Activated CD8-positive, alpha-beta memory T cell treated with anti-CD3 and anti-CD28 coated beads, Interleukin-2, amount 50 U/mL, for 1 hour (primary cell): ENCODE results near the gene SERPINB13.

Experiments used
- DNase-seq: peaks from one replicate; pipeline ENCODE4 v3.0.0-alpha.2; 2020; ENCODE audit errors: extremely low read depth

SERPINB13 gene, protein sequence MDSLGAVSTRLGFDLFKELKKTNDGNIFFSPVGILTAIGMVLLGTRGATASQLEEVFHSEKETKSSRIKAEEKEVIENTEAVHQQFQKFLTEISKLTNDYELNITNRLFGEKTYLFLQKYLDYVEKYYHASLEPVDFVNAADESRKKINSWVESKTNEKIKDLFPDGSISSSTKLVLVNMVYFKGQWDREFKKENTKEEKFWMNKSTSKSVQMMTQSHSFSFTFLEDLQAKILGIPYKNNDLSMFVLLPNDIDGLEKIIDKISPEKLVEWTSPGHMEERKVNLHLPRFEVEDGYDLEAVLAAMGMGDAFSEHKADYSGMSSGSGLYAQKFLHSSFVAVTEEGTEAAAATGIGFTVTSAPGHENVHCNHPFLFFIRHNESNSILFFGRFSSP

DNA sequence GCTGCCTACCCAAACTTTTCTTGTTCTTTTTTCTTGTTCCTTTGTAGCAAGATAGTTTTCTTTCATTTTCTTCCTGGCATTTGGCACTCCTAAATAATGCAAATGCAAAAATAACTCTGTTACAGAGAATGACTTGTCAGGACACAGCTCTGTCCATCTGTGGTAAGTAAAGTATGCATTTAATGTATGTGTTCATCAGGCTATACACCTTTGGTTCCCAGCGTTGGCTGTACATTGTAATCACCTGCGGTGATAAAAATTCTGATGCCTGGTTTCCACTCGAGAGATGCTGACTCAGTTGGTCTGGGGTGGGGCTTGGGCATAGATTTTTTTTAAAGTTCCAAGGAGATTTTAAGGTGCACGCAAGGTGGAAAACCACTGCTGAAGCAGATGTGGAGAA is at the start of gene SERPINB13:
TSS of gene SERPINB13 (plus strand) at position 378 of the 400 bp plus-strand sequence. CDS start 1,325 bp downstream, outside the sequence.
- DNase-seq, result no peak

DNA sequence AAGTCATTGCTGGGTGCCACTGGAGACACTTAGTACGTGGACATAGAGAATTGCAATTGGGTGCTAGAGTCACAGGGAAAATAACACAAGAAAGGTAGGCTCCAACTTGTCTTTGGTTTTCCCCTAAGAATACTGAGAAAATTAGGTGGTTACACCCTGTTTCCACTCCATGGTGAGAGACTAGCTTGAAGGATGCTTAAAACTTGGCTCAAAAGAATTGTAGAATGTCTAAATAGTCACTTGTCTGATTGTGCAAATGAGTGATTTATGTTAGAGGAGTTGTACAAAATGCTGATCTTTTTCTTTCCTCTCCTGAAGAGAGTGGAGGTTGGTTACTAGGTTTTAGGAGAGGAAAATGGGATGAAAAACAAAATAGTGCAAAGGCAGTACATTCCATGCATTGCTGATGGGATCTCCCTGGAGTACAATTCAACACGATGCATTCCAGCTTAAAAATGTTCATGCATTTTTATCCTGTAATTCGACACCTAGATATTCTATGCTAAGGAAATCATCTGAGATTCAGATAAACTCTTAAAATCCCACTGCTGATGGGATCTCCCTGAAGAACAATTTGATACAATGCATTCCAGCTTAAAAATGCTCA is 47.1 kb upstream of the SERPINB13 start:
- DNase-seq, result no peak

DNA sequence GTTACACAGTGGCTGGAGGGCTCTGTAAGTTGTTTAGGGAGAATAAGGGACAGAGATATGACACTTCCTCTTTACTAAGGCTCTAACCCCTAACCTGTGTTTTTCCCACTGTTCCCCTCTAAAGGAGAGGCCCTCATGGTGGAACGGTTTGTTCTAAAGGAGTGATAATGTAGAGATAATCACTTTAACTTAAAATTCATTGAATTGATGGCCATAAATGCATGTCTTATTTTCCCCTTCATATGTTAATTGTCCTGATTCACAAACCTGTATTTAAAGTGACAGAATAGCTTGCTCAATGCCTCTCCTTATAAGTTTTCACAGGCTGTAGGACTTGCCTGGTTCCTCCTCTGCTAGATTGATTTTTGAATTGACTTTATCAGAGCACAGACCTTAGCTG is 45.1 kb upstream of the SERPINB13 start, which contains the start of gene SERPINB12:
TSS of gene SERPINB12 (plus strand) at position 301 of the 400 bp plus-strand sequence. CDS start 13,791 bp downstream, outside the sequence.
- no peak for DNase-seq

DNA sequence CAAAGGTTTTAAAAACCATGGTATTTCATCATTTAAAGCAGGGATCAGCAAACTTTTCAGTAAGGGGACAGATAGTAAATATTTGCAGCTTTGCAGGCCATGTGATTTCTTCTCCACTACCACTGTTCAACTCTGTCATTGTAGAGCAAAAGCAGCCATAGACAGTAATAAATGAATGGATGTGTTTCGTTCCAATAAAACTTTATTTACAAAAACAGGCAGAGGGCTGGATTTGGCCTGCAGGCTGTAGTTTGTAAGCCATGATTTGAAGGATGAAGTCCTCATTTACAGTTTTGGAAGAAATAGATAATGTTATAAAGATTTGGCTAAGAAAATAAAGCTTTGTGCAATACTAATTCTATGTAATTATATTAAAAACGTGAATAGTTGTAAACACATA is 43.1 kb upstream of the SERPINB13 start:
- no peak for DNase-seq

DNA sequence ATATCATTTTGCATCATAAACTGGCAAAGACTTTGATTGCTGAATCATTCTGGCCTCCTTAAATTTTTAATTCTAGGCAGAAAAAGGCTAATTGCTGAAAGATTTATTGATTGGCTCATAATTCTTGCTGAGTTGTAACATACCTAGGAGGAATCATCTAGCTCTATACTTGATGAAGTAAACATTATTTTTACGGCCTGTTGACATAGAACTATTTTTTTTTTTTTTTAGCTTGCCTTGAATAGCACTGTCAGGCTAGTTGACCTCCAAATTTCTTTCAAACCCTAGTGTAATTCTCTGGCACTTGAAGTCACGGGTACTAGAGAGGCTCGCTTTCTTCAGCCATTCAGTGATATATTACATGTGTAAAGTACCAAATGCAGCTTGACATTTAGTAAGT is 42.1 kb upstream of the SERPINB13 start:
- no peak for DNase-seq

DNA sequence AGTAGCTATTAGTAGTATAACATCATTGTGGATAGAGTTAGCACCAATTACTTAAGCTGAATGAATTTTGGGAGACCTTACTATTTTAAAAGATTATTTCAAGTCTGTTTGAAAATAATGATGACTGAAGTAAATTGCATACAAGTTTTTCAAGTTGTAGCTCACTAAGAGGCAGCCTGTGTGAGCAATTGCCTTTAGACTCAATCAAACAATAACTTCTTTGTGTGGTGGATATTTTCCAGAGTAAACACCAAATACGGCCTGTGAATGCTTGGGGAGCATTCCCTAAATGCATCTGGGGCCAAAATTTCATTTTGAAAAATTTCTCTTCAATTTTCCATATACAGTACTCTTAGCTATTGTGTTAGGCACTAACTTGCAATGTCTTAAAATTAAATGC is 37.1 kb upstream of the SERPINB13 start:
- DNase-seq, result no peak

DNA sequence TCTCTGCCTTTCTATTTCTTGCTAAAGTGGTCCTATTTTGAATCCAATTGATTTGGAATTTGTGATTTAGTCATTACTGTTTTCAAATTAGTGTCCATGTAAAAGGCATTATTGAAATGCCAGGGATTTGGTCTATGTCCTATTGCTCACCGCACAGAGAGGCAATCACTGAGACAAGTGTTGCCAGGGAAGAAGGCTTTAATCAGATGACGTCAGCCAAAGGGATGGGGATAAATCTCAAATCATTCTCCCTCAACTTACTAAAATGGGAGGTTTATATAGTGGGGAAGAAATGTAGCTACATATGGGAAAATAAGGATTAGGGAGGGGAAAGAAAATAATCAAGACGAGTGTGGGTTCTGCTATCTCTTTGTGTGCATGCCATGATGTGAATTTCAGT is 35.4 kb upstream of the SERPINB13 start:
- no peak for DNase-seq

DNA sequence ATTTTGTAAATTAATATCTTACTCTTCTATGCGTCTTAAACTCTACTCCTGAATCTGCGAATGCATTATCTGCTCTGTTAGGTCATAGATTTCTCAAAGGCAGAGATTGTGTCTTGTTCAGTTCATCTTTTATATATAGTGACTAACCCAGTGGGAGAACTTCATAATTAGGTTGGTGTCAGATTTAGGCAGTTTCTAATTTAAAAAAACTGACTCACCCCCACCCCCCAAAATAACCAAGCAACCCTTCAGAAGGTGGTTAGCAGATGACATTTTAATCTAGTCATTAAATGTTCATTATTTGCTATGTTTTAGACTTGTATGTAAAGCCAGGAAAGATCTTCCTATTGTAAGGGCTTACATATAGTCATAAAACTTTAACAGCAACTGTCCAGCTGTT is 34.6 kb upstream of the SERPINB13 start:
- DNase-seq, result no peak

DNA sequence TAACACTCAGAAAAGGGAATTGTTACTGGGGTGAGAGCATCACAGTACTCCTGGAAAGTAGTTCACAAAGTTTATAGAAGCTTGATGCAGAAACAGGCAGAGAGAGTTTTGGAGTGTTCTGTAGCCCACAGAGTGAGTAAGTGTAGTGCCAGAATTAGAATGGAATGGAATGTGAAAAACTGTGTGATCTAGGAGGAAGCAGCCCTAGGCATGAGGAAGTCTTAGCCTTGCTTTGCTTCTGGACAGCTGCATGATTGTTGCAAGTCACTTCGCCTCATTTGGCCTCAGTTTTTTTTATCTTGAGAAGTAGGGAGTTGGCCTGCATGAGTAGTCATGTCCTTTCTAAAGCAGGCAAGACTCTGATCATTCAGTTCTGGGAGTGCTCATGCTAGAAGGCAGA is 34.1 kb upstream of the SERPINB13 start:
- no peak for DNase-seq

DNA sequence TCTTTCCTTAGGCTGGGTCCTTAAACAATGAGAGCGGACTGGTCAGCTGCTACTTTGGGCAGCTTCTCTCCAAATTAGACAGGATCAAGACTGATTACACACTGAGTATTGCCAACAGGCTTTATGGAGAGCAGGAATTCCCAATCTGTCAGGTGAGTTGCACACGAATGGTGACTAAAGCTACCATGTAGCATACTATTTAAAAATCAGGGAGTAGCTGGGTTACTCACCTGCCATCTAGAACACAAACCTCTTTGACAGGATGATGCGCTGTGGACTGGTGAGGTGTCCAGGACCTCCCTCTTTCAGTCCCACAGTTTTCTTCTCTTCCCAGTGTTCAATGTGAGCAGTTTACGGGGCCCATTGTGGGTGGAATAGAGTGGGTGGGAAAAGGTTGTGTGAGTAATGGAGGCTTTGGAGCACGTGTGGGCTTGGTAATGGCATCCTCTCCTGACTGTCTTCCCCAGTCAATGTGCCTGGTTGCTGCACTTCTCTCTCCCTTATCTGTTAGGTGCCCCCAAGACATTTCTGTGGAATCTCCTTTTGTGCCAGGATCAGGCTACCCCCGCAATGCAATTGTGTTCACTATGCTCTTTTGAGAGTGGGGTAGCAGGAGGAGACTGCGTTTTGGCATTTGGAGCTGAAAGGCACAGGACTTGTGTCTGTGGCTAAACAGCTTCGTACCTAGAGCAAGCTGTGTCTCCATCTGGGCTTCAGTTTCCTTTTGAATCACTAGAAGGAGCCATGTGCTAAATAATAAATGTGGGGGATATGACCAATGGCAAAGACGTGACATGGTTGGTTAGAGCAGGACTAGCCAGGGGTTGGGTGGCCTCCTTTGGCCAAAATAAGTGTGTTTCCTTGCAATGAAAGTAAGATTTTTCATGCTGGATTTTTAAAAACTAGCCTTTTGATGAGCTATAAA is 27.3 kb upstream of the SERPINB13 start:
- no peak for DNase-seq

DNA sequence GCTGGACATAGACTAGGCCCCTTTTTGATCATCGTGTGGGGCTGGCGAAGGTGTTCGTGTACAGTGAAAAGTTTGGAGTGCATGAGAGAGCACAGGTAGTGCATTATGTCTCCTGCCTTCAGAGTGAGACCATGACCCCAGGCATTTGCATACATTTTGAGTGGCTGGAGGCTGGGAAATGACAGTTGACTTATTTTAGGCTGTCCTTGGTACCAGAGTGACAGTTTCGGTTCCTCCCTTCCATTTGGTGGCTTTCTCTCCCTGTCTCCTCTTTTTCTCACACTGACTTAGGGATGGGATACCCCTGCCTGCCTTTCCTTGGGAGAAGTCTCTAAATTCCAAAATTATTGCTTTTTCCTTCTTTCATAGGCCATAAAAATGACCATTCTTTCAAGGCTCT is 24.9 kb upstream of the SERPINB13 start:
- no peak for DNase-seq

DNA sequence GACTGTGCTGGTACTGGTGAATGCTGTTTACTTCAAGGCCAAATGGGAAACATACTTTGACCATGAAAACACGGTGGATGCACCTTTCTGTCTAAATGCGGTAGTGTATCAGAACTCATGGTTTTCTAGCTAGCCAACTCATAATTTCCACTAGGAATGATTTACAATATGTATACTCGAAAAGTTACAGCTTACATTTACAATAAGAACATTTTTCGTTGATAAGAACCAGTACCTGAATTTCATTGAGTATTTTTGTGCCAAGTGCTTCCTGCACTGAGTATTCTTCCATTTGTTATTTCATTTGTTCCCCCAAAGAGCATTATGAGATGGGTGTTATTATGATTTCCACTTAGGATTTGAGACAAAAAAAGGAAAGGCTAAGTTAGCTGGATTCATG is 23.1 kb upstream of the SERPINB13 start:
- DNase-seq, result no peak

DNA sequence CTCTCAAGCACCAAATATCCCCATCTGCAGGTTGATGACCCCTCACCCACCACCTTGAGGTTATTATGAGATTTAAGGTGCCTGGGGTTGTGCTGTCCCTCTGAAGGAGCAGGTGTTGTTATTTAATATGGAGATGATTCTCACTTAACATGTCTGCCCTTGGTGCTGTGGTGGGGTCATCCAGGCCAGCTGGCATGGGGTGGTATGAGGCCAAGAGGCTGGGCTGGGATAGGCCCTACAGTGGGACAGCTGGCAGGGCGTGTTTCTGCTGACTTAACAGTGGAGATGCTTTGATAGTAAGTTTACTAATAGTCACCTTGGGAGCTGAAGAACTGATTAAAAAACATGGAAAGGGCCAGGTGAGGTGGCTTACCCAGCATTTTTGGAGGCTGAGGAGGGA is 22.6 kb upstream of the SERPINB13 start:
- DNase-seq, result no peak

DNA sequence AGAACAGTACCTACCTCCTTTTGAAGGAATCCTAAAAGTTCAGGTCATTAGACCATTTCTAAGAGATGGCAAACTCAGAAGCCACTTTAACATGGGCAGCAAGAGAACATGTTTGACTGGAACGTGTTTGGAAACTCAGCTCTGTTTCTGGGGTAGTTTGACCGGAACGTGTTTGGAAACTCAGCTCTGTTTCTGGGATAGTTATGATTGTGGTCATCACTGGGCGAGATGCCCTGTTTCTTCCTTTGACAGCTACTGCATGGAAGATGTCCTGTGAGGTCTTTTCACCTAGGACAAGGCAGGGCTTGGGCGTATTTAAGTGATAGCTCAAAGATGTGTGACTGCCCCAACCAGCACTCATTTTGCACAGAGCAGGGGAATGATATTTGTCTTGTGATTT is 19.9 kb upstream of the SERPINB13 start:
- no peak for DNase-seq

DNA sequence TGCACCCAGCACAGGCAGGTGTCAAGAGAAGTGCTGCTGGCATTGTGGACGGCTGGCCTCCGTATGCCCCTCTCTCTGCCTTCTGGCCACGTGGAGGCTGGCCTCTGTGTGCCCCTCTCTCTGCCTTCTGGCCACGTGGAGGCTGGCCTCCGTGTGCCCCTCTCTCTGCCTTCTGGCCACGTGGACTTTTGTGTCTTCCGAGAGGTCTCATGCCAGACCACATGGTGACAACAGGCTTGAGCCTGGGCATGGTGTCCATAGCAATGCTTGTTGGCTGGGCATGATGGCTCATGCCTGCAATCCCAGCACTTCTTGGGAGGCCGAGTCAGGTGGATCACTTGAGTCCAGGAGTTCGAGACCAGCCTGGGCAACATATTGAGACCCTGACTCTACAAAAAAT is 19.3 kb upstream of the SERPINB13 start:
- no peak for DNase-seq

DNA sequence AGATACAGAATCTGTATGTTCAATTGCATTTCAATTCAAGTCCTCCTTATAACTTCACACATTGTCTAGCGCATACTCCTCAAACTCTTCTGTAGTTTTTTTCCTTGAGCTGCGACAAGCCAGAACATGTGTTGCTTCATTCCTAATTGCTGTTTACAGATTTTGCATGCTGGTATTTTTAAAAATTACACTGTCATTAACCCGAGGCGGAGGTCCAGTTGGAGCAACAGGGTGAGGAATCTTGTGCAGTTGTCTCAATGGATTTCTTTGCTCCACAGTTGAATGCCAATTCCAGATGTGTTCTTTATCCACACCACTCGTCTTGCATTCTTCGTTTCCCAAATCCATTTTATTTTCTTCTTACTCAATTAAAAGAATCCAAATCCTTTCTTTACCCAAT is 16.4 kb upstream of the SERPINB13 start:
- no peak for DNase-seq

DNA sequence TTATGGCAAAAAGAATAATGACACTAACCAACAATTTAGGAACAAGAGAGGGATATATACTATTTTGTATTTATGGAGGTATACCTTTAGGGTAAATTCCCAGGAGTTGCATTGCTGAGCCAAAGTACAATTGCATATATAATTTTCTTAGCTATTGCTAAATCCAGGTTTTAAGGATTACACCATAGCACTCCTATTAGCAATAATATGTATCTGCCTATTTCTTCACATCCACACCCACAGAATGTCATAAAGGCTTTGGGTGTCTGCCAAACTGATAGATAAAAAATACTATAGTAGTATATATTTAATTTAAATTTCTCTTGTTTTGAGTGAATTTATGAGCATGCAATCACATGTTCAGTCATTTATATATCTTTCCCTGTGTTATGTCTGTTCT is 11.5 kb upstream of the SERPINB13 start:
- DNase-seq, result no peak

DNA sequence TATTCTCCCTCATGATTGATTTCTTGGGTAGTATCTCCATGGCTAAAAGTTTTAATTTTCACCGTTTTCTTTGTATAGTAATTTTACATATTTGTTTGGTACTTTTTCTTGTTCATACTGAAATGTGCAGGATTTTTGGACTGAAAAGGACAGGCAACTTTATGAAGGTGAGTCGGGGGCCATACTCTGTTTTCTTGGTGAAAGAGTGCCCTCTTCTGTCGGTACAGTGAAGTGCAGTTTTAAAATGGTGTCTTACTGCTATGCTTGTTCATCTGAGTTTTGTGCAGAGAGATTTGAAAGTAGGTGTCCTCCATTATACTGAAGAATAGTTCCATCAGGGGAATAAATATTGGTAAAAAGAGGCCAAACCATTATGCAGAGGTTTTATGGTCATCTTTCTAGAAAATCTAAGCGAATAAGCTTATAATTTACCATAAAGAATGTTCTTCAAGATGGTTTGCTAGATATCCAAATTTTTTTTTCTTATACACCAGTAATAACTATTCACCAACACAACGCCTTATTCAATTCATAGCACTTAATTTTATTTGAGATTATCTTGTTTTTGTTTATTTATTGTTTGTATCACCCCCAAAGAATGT is 8.7 kb upstream of the SERPINB13 start:
- DNase-seq, result no peak

DNA sequence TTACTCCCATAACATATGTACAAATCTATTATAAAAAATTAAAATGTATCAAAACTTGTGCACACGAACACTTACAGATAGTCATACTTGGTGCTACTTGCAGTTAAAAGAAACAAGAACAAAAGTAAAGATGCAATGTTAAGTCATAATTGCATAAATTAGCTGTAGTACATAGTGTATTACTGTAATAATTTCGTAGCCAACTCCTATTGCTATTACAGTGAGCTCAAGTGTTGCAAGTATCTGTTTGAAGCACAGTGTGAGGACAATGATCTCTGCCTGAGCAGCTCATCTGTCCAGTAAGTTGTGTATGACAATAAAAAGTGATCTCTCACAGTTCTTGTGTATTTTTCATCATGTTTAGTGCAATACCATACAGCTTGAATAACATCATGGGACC is 7.5 kb upstream of the SERPINB13 start:
- no peak for DNase-seq

DNA sequence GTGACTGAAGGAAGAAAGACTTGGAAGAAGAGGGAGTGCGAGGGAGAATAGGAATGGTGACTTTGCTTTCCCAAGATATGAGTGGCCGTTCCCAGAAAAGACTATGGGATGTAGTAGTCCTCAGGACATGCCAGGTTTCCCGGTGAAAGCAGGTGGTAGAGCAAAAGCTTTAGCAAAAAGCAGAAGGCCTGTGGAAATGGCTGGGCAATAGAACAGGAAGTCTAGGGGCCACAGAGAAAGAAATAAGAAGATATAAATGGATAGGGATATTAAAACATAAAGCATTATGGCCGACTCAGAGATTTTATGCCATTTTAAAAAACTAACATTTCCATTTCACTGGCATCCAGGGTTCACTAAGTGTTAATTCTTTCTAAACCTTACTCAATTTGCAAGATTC is 1.2 kb upstream of the SERPINB13 start:
- no peak for DNase-seq

DNA sequence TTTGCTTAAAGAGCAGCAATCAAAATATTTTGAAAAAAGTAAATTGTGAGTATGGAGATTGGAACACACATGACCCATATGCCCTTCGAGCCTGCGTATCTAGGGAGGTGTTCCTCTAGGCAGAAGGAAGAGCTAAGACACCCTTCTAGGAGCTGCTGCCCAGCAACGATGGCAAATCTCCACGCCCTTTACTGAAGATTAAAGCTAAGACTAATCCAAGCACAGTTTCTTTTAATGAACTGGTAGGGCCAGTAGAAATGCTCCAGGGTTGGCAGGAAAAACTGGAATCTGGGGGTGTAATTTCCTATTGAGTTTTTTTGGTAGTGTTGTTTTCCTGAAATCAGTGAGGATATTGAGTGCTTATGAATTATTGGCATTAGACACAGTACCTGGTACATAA is 712 bp upstream of the SERPINB13 start:
- no peak for DNase-seq

DNA sequence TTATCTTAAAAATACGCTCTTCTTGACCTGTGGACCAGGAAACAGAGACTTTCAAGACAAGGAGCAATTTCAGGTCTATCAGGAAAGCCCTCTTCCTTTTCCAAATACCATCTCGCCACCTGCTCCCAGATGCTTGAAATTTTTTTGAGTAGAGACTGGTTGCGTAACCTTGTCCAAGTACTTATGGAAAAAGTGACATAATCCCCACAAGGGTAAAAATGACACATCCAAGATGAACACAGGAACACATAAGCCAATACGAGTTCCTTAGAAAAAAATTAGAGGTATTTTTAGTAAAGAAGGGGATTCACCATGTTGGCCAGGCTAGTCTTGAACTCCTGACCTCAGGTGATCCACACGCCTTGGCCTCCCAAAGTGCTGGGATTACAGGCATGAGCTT is 1.8 kb downstream of the SERPINB13 start:
- no peak for DNase-seq
